Parathyroid adenoma (tissue), 2 donors: Measurements from ENCODE around the gene CREBRF.
"Not testable (repeated sequence)": the region's sequence is repeated elsewhere in the genome, so short reads cannot be mapped to it uniquely, and the experiment has no call there.

Experiments
- H2AFZ ChIP-seq: fragments of 300-600 bp; sonication (generic); one replicate; pipeline ENCODE4 v1.7.0; 2017; ENCODE audit warnings: antibody characterized with exemption, mild to moderate bottlenecking
- H3K27ac ChIP-seq: fragments of 300-600 bp; sonication (generic); one replicate; pipeline ENCODE4 v1.7.0; 2017
- H3K27me3 ChIP-seq: fragments of 300-600 bp; sonication (generic); one replicate; pipeline ENCODE4 v1.7.0; 2017; ENCODE audit warnings: low read length; ENCODE audit not compliant: control insufficient read depth, insufficient read depth
- H3K36me3 ChIP-seq: fragments of 300-600 bp; sonication (generic); one replicate; pipeline ENCODE4 v1.7.0; 2017; ENCODE audit warnings: low read length; ENCODE audit not compliant: control insufficient read depth, insufficient read depth
- H3K4me1 ChIP-seq: fragments of 300-600 bp; sonication (generic); one replicate; pipeline ENCODE4 v1.7.0; 2017; ENCODE audit warnings: control low read depth
- H3K4me2 ChIP-seq: fragments of 300-600 bp; sonication (generic); one replicate; pipeline ENCODE4 v1.7.0; 2017; ENCODE audit warnings: low read length
- H3K4me3 ChIP-seq: fragments of 300-600 bp; sonication (generic); one replicate; pipeline ENCODE4 v1.7.0; 2017; ENCODE audit warnings: low read depth, low read length
- H3K79me2 ChIP-seq: fragments of 300-600 bp; sonication (generic); one replicate; pipeline ENCODE4 v1.7.0; 2017; ENCODE audit warnings: control low read depth
- H3K9ac ChIP-seq: fragments of 300-600 bp; sonication (generic); one replicate; pipeline ENCODE4 v1.7.0; 2017; ENCODE audit warnings: mild to moderate bottlenecking
- H3K9me3 ChIP-seq: fragments of 300-600 bp; sonication (generic); one replicate; pipeline ENCODE4 v1.7.0; 2017; ENCODE audit warnings: low read length; ENCODE audit not compliant: control insufficient read depth
- CTCF ChIP-seq: fragments of 300-600 bp; sonication (generic); IDR thresholded peaks from one replicate; pipeline ENCODE4 v1.7.0; 2017; ENCODE audit warnings: antibody characterized with exemption, mild to moderate bottlenecking
- donor health status: primary hyperparathyroidism.

Gene CREBRF

GRCh38 chr5:173148354-173148753 is 92.2 kb downstream of the CREBRF start:
- Histone ChIP-seq H2AFZ (no peak overlapping the region), H3K9me3 (no peaks in the 10 kb centered on the region), H3K4me1 (no peaks in the 10 kb centered on the region), H3K4me2 (no peak overlapping the region), H3K36me3 (no peaks in the 10 kb centered on the region), H3K79me2 (no peaks in the 10 kb centered on the region), H3K9ac (no peak overlapping the region), H3K4me3 (no peak overlapping the region), H3K27me3 (no peaks in the 10 kb centered on the region), H3K27ac (no peak overlapping the region)
- TF ChIP-seq CTCF = no peak

- H3K4me1 ChIP-seq = no peaks in the 10 kb centered on the region
- H3K79me2 ChIP-seq = no peaks in the 10 kb centered on the region
- H3K4me3 ChIP-seq = no peak overlapping the region
- no peak overlapping the region for H2AFZ ChIP-seq
- H3K36me3 ChIP-seq = no peaks in the 10 kb centered on the region
- no peaks in the 10 kb centered on the region for H3K9me3 ChIP-seq
- no peak for TF ChIP-seq CTCF
- H3K27ac ChIP-seq = no peak overlapping the region
- no peak overlapping the region for H3K4me2 ChIP-seq
- H3K9ac ChIP-seq = no peak overlapping the region
- no peaks in the 10 kb centered on the region for H3K27me3 ChIP-seq
Observed at GRCh38 chr5:173152547-173152946, 96.4 kb downstream of the CREBRF start.

- no peaks in the 10 kb centered on the region for H3K27me3 ChIP-seq
- no peak overlapping the region for H2AFZ ChIP-seq
- H3K36me3 ChIP-seq = no peaks in the 10 kb centered on the region
- H3K4me2 ChIP-seq = no peak overlapping the region
- no peak for TF ChIP-seq CTCF
- H3K9ac ChIP-seq = no peak overlapping the region
- no peaks in the 10 kb centered on the region for H3K79me2 ChIP-seq
- H3K9me3 ChIP-seq = no peaks in the 10 kb centered on the region
- H3K4me3 ChIP-seq = no peak overlapping the region
- H3K27ac ChIP-seq = no peak overlapping the region
- H3K4me1 ChIP-seq = no peaks in the 10 kb centered on the region
Observed at GRCh38 chr5:173153842-173154241, 97.7 kb downstream of the CREBRF start.

- not testable (repeated sequence) for H3K4me3 ChIP-seq, H3K4me2 ChIP-seq, H3K36me3 ChIP-seq
Observed at GRCh38 chr5:173154619-173155018, 98.5 kb downstream of the CREBRF start.

GRCh38 chr5:173155912-173156311 is 99.8 kb downstream of the CREBRF start:
- no peaks in the 10 kb centered on the region for H3K36me3 ChIP-seq
- no peak overlapping the region for H3K4me3 ChIP-seq
- H2AFZ ChIP-seq = no peak overlapping the region
- no peak overlapping the region for H3K9ac ChIP-seq
- no peak overlapping the region for H3K27ac ChIP-seq
- H3K4me1 ChIP-seq = no peaks in the 10 kb centered on the region
- H3K9me3 ChIP-seq = no peaks in the 10 kb centered on the region
- H3K27me3 ChIP-seq = no peaks in the 10 kb centered on the region
- TF ChIP-seq CTCF = no peak
- no peaks in the 10 kb centered on the region for H3K79me2 ChIP-seq
- no peak overlapping the region for H3K4me2 ChIP-seq

More at GRCh38 chr5:173154619-173155018, 98.5 kb downstream of the CREBRF start:
- H3K27ac ChIP-seq, H3K4me1 ChIP-seq, H3K79me2 ChIP-seq, H3K9ac ChIP-seq, H3K9me3 ChIP-seq, H2AFZ ChIP-seq, H3K27me3 ChIP-seq: not testable (repeated sequence)
